GM12878 (cell line): ENCODE results near the gene TIMM9.

Experiments
- KLF5 ChIP-seq: fragments of 450-650 bp; IDR thresholded peaks from 2 replicates; pipeline ENCODE4 v1.6.1; 2014; ENCODE audit warnings: mild to moderate bottlenecking; ENCODE audit not compliant: partially characterized antibody
- POLR2A ChIP-seq: IDR thresholded peaks from 2 replicates; pipeline ENCODE4 v1.6.1; 2011; ENCODE audit warnings: low read depth, mild to moderate bottlenecking, low read length
- TF ChIP-seq, protein P1 (sequence below), 3 experiments: IDR thresholded peaks in 2 of 3; conservative IDR thresholded peaks in 1 of 3; 2 replicates each; pipeline ENCODE4 v1.5.1; 2011; ENCODE audit warnings: low read depth in 3 of 3, low read length in 3 of 3, mild to moderate bottlenecking in 3 of 3, control low read depth in 2 of 3, moderate library complexity in 2 of 3, inconsistent platforms in 1 of 3, mixed read lengths in 1 of 3; ENCODE audit not compliant: control insufficient read depth in 2 of 3, insufficient read depth in 1 of 3; ENCODE audit errors: extremely low read depth in 1 of 3

DNA sequence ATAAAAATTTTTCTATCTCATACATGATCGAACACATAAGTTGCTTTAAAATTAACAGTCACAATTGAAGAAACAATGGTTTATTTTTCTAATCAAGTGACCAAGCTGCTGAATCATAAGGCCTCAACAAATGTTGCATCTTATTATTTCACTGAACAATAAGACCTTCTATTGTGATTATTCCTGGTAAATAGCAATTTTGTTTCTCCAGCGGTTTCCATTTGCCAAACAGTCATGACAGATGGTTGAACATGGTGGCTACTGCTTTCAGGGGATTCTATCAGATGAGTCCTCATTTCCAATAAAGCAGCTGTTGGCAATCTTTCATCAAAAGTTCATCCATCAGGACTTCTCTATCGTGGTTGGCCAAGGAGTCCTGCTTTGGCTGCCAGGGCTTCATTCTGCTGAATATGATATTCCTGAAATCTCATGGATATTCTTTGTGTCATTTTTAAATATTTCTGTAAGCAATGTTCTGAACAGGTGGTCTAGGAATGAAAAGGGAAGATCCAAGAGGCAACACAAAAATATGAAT is 18.6 kb downstream of the TIMM9 start:
- TF ChIP-seq POLR2A (no peak), KLF5 (no peak)
- TF ChIP-seq, protein P1, sequence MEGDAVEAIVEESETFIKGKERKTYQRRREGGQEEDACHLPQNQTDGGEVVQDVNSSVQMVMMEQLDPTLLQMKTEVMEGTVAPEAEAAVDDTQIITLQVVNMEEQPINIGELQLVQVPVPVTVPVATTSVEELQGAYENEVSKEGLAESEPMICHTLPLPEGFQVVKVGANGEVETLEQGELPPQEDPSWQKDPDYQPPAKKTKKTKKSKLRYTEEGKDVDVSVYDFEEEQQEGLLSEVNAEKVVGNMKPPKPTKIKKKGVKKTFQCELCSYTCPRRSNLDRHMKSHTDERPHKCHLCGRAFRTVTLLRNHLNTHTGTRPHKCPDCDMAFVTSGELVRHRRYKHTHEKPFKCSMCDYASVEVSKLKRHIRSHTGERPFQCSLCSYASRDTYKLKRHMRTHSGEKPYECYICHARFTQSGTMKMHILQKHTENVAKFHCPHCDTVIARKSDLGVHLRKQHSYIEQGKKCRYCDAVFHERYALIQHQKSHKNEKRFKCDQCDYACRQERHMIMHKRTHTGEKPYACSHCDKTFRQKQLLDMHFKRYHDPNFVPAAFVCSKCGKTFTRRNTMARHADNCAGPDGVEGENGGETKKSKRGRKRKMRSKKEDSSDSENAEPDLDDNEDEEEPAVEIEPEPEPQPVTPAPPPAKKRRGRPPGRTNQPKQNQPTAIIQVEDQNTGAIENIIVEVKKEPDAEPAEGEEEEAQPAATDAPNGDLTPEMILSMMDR (IDR thresholded peaks at IDR 0.05 in 2 of 3, conservative IDR thresholded peaks at IDR 0.05 in 1 of 3; ENCODE audit: control insufficient read depth in 2 of 3, extremely low read depth in 1 of 3, insufficient read depth in 1 of 3, low read depth in 3 of 3, low read length in 3 of 3), result no peak
